Fibroblast of lung (primary cell): Measurements from ENCODE around the gene KRT74. TPM values are rescaled to one million over a fixed set of nuclear protein-coding genes. Genes with fewer than 3 reads are reported as not detected.

Source experiments
- DNase-seq, 2 donors: peaks; one replicate each; pipeline versions ENCODE4 v3.0.0 to v3.0.0-alpha.2; 2010; ENCODE audit warnings: low read depth in 2 of 2
- H2AFZ ChIP-seq: 2 replicates; pipeline ENCODE4 v1.5.1; 2012; ENCODE audit warnings: low read length, control low read depth, inconsistent platforms
- H3K27ac ChIP-seq: 2 replicates; pipeline ENCODE4 v1.5.1; 2011; ENCODE audit warnings: low read length, control low read depth; ENCODE audit not compliant: insufficient read depth
- H3K27me3 ChIP-seq: 2 replicates; pipeline ENCODE4 v1.5.1; 2011; ENCODE audit warnings: mild to moderate bottlenecking, low read length; ENCODE audit not compliant: control insufficient read depth, insufficient read depth
- H3K36me3 ChIP-seq: 2 replicates; pipeline ENCODE4 v1.5.1; 2011; ENCODE audit warnings: low read length; ENCODE audit not compliant: control insufficient read depth, insufficient read depth
- H3K4me1 ChIP-seq: 2 replicates; pipeline ENCODE4 v1.5.1; 2011; ENCODE audit warnings: low read length; ENCODE audit not compliant: control insufficient read depth, insufficient read depth; ENCODE audit errors: extremely low read depth
- H3K4me2 ChIP-seq: 2 replicates; pipeline ENCODE4 v1.5.1; 2011; ENCODE audit warnings: low read length, control low read depth; ENCODE audit not compliant: insufficient read depth; ENCODE audit errors: extremely low read depth
- H3K4me3 ChIP-seq, 4 experiments: fragments of 200-600 bp in 1 of 4; sonication (generic) in 1 of 4; replicated peaks in 1 of 4; 2 replicates each; pipeline ENCODE4 v1.5.1; 2011 to 2016; ENCODE audit warnings: low read length in 4 of 4, low read depth in 3 of 4, mild to moderate bottlenecking in 3 of 4, control low read depth in 2 of 4, inconsistent platforms in 1 of 4, mixed read lengths in 1 of 4; ENCODE audit not compliant: insufficient read depth in 1 of 4; ENCODE audit errors: control extremely low read depth in 1 of 4
- H3K79me2 ChIP-seq: 2 replicates; pipeline ENCODE4 v1.5.1; 2012; ENCODE audit warnings: mild to moderate bottlenecking, low read length, inconsistent platforms; ENCODE audit not compliant: control insufficient read depth, insufficient read depth
- H3K9ac ChIP-seq: 2 replicates; pipeline ENCODE4 v1.5.1; 2011; ENCODE audit warnings: mild to moderate bottlenecking, low read length, control low read depth; ENCODE audit not compliant: insufficient read depth
- H3K9me3 ChIP-seq: 2 replicates; pipeline ENCODE4 v1.5.1; 2012; ENCODE audit warnings: low read depth, low read length; ENCODE audit not compliant: control insufficient read depth, insufficient read depth
- H4K20me1 ChIP-seq: 2 replicates; pipeline ENCODE4 v1.5.1; 2011; ENCODE audit warnings: low read length; ENCODE audit not compliant: control insufficient read depth, insufficient read depth; ENCODE audit errors: extremely low read depth
- EZH2 ChIP-seq: IDR thresholded peaks from 2 replicates; pipeline ENCODE4 v1.5.1; 2012; ENCODE audit warnings: low read length, control low read depth, mild to moderate bottlenecking; ENCODE audit errors: missing control alignments
- polyA plus RNA-seq, 2 donors: library from polyadenylated mRNA; depleted of rRNA in 1 of 2; stranded (reverse) in 1 of 2; unstranded in 1 of 2; fragments of >200 nt; gene quantifications; 2 replicates each; pipeline ENCODE4 v1.2.1, GENCODE V29; 2011 to 2012; ENCODE audit warnings: missing spikeins in 1 of 2
- total RNA-seq: library from RNA; depleted of rRNA; stranded (reverse); fragments of >200 nt; gene quantifications from 2 replicates; pipeline ENCODE4 v1.2.1, GENCODE V29; 2014
- TF ChIP-seq, protein P1 (sequence below), 2 donors: IDR thresholded peaks in 1 of 2; conservative IDR thresholded peaks in 1 of 2; 1 replicate in 1 of 2; 2 replicates in 1 of 2; pipeline ENCODE4 v1.5.1; 2011 to 2012; ENCODE audit warnings: low read length in 2 of 2, control low read depth in 1 of 2, inconsistent platforms in 1 of 2, low read depth in 1 of 2, mild to moderate bottlenecking in 1 of 2

Gene KRT74
- total and polyA plus RNA-seq, 2 donors (not counting 1 experiment from before 2014, with no cell fraction given): not detected

DNA sequence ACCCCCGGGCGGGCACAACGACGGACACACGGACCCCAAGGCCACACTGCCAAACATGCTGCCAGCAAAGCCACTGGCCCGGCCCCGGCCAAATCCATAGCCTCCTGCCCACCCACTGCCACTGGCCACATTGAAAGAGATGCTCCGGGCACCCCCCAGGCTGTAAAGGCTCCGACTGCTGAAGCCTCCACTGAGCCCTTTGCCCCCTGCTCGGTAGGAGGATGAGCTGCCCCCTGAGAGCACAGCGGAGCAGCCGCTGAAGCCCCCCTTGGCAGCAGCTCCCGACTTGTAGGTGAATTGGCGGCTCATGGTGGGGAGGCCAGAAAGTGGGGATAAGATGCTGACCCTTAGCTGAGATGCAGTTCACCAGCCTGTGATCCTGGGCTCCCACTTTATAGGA lies 44.6 kb upstream of the KRT74 start, which contains the start of gene KRT73:
KRT73 (minus strand) TSS at position 344 of the 400 bp plus-strand sequence; CDS start at position 309, 35 bp downstream.
- H2AFZ ChIP-seq: no peak within 1 kb of the TSS
- DNase-seq: no peak

DNA sequence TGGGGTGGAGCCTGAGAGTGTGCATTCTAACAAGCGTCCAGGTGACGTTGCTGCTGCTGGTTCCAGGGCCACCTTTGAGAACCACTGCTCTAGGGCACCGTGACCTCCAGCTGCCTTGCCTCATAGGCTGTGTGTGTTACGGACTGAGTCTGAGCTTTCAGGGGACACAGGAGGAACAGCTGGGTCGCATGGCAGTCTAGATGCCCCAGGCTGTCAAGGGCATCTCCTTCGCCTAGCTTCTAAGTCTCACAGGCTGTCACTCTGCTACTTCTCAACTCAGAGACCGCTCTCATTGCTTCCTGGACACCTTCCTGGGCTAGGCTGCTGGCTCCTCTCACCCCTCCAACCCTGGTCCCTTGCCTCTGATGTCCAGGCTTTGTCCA lies 43.8 kb upstream of the KRT74 start:
- Histone ChIP-seq H3K9ac (no peak overlapping the region), H3K79me2 (no peaks in the 10 kb centered on the region), H3K27me3 (no peaks in the 10 kb centered on the region), H3K27ac (no peak overlapping the region), H3K9me3 (no peaks in the 10 kb centered on the region), H3K4me2 (no peak overlapping the region), H2AFZ (no peak overlapping the region), H3K36me3 (no peaks in the 10 kb centered on the region), H3K4me1 (no peaks in the 10 kb centered on the region), H4K20me1 (peaks cover 2% of the 10 kb centered on the region), H3K4me3 (no peak overlapping the region)
- DNase-seq: no peak
- TF ChIP-seq, protein P1, sequence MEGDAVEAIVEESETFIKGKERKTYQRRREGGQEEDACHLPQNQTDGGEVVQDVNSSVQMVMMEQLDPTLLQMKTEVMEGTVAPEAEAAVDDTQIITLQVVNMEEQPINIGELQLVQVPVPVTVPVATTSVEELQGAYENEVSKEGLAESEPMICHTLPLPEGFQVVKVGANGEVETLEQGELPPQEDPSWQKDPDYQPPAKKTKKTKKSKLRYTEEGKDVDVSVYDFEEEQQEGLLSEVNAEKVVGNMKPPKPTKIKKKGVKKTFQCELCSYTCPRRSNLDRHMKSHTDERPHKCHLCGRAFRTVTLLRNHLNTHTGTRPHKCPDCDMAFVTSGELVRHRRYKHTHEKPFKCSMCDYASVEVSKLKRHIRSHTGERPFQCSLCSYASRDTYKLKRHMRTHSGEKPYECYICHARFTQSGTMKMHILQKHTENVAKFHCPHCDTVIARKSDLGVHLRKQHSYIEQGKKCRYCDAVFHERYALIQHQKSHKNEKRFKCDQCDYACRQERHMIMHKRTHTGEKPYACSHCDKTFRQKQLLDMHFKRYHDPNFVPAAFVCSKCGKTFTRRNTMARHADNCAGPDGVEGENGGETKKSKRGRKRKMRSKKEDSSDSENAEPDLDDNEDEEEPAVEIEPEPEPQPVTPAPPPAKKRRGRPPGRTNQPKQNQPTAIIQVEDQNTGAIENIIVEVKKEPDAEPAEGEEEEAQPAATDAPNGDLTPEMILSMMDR (conservative IDR thresholded peaks at IDR 0.05 in 1 of 2, IDR thresholded peaks at IDR 0.05 in 1 of 2; ENCODE audit: low read depth in 1 of 2, low read length in 2 of 2): no peak
- no peak for TF ChIP-seq EZH2

More for the DNA sequence above, 44.6 kb upstream of the KRT74 start, which contains the start of gene KRT73:
- Histone ChIP-seq H4K20me1 (peaks cover 2% of the 10 kb centered on the region), H3K27me3 (no peaks in the 10 kb centered on the region), H3K27ac (no peak within 1 kb of the TSS), H3K9me3 (no peaks in the 10 kb centered on the region), H3K4me1 (no peaks in the 10 kb centered on the region), H3K4me2 (no peak within 1 kb of the TSS), H3K79me2 (no peaks in the 10 kb centered on the region), H3K36me3 (no peaks in the 10 kb centered on the region), H3K4me3 (no peak within 1 kb of the TSS), H3K9ac (no peak within 1 kb of the TSS)
- TF ChIP-seq, protein P1 (conservative IDR thresholded peaks at IDR 0.05 in 1 of 2, IDR thresholded peaks at IDR 0.05 in 1 of 2; ENCODE audit: low read depth in 1 of 2, low read length in 2 of 2): no peak
- TF ChIP-seq EZH2: no peak

DNA sequence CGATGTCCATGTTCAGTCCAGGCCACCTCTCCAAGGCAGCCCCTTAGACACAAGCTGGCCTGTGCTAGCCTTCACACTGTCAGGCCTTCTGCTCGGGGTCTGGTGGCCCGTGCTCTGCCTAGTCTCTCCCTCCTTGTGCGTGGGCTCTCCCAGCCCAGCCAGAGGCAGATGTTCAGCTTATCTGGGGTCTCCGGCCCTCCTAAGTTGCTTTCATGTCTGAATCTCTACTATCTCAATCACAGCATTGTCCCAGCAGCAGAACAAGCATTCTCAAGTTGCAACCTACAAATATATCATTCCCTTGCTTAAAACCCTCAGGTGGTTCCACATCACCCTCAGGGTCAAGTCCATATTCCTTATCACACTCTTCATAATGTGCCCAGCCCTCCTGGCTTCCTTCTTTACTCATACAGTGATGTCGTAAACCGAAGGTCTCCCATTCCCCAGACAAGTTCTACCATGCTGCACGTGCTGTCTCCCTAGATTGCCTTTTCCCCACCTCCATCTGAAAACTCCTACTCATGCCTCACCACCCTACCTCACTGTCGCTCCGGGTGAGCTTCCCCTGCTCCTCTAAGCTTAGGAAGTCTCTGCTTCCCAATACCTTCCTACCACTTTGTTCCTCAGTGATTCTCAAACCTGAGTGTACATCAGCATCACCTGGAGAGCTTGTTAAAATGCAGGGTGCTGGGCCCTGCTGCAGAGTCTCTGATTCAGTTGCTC lies 43.2 kb upstream of the KRT74 start:
- Histone ChIP-seq H2AFZ (no peak overlapping the region), H4K20me1 (peaks cover 2% of the 10 kb centered on the region), H3K27me3 (no peaks in the 10 kb centered on the region), H3K4me3 (no peak overlapping the region), H3K79me2 (no peaks in the 10 kb centered on the region), H3K4me1 (no peaks in the 10 kb centered on the region), H3K9me3 (no peaks in the 10 kb centered on the region), H3K36me3 (no peaks in the 10 kb centered on the region), H3K9ac (no peak overlapping the region), H3K27ac (no peak overlapping the region), H3K4me2 (no peak overlapping the region)
- no peak for TF ChIP-seq EZH2
- TF ChIP-seq, protein P1 (conservative IDR thresholded peaks at IDR 0.05 in 1 of 2, IDR thresholded peaks at IDR 0.05 in 1 of 2; ENCODE audit: low read depth in 1 of 2, low read length in 2 of 2): no peak
- DNase-seq: no peak
